SW 1271 (cell line): ENCODE measurements around the gene CSF2.

Experiments used
- DNase-seq, 2 experiments: peaks; one replicate each; lab custom pipeline; 2025; lab: John Stamatoyannopoulos, UW

Gene CSF2

DNA sequence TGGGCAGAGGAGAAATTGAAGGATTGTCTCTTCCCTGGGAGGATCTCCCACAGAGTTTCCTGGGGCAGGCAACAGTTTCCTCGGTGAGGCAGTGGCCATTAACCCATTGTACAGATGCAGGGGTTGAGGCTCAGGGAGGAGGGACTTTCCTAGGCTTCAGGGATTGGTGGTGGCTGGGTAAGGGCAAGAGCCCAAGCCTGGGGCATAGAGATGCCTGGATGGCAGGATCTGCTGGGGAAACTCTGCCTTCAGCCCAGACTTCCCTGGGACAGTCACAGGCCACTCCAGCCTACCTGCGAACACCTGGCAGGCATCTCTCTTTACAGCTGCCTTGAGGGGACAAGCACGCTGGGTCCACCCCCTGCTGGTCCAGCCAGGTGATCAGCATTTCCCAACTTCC is 3.6 kb upstream of the CSF2 start:
- DNase-seq: no peak

DNA sequence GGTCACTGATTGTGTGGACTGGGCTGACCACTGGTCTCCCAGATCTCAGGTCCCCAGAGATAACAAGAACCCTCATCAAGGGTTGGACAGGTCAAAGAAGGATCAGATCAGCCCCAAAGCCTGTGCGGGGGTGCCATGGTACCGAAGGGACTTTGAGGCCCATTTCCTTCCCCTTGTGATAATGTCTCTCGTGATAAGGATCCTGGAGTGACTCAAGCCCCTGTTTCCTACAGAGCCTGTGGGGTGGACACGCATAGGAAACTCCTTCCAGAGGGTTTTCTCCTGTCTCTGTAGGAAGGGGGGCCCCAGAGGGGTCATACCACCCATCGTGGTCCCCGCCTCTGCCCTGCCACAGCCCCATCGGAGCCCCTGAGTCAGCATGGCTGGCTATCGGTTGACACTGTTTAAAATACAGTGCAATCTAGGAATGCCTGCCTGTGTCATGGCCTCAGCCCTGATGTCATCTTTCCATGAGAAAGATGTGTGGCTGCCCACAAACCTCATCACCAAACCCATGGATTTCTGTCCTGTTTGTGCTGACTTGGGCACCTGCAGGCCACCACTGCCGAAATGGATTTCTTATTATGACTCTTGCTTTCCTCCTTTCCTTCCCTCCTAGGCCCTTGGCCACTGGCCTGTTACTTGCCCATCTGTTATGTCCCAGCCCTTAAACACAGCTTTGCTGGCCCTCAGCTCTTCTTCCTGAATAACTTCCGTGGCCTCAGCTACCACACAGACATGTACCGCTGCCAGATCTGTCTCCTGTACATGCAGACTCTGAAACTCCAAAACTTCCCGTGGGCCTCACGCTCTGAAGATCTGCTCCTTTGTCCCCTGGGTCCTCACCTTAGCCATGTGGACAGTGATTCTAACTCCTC is 2.9 kb upstream of the CSF2 start:
- no peak for DNase-seq

DNA sequence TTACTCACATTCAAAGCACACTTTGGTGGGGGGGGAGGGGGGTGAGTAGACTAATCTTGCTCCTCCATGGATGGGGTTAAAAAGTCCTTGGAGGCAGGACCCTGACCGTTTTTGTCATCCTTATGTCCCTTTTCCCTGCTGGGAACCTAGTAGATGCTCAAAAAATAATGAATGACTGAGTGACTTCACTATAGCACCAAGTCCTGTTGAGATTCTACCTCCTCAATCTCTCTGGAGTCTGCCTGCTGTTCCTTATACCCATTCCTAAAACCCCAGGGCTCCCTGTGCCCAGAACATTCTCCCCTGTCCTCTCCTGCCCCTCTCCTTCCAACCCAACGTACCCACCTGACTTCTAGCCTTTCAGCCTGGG is 2.3 kb upstream of the CSF2 start:
- no peak for DNase-seq

DNA sequence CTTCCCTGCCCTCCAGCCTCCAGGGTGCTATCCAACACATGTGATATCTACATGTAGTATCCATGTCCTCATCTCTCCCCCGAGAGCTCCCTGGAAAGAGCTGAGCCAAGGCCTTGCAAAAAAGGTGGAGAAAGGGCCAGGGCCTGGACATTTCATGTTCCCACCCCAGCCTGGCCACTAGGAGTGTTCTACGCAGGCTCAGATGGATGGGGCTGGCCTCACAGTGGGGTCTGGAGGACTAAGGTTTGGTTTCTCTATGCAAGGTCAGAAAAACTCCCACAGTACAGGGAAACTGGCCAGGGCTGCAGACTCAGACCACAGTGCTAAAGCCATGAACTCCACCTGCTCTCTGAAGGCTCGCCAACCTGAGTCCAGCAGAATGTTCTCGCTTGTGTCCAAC is 1.5 kb upstream of the CSF2 start:
- DNase-seq: no peak

DNA sequence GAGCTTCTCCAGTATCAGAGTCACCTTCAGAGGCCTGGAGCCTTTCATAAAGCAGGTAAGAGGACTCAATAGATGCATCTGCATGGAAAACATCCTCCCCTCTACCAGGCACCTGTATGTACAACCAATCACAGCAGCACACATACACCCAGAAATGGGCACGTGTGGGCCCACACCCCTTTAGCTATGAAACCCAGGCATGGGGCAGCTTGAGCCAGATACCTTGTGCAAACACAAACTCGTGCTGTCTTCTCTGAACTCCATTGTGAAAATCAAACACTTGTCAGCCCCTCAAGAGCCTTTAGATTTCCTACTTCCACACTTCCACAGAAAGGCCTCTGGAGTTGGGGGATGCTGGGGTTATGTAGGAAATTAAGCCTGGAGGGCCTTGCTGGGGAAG is 1.1 kb upstream of the CSF2 start:
- no peak for DNase-seq

DNA sequence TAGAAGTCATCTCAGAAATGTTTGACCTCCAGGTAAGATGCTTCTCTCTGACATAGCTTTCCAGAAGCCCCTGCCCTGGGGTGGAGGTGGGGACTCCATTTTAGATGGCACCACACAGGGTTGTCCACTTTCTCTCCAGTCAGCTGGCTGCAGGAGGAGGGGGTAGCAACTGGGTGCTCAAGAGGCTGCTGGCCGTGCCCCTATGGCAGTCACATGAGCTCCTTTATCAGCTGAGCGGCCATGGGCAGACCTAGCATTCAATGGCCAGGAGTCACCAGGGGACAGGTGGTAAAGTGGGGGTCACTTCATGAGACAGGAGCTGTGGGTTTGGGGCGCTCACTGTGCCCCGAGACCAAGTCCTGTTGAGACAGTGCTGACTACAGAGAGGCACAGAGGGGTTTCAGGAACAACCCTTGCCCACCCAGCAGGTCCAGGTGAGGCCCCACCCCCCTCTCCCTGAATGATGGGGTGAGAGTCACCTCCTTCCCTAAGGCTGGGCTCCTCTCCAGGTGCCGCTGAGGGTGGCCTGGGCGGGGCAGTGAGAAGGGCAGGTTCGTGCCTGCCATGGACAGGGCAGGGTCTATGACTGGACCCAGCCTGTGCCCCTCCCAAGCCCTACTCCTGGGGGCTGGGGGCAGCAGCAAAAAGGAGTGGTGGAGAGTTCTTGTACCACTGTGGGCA is 642 bp downstream of the CSF2 start:
- DNase-seq: no peak

DNA sequence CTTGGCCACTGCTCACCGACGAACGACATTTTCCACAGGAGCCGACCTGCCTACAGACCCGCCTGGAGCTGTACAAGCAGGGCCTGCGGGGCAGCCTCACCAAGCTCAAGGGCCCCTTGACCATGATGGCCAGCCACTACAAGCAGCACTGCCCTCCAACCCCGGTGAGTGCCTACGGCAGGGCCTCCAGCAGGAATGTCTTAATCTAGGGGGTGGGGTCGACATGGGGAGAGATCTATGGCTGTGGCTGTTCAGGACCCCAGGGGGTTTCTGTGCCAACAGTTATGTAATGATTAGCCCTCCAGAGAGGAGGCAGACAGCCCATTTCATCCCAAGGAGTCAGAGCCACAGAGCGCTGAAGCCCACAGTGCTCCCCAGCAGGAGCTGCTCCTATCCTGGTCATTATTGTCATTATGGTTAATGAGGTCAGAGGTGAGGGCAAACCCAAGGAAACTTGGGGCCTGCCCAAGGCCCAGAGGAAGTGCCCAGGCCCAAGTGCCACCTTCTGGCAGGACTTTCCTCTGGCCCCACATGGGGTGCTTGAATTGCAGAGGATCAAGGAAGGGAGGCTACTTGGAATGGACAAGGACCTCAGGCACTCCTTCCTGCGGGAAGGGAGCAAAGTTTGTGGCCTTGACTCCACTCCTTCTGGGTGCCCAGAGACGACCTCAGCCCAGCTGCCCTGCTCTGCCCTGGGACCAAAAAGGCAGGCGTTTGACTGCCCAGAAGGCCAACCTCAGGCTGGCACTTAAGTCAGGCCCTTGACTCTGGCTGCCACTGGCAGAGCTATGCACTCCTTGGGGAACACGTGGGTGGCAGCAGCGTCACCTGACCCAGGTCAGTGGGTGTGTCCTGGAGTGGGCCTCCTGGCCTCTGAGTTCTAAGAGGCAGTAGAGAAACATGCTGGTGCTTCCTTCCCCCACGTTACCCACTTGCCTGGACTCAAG is 1.5 kb downstream of the CSF2 start:
- no peak for DNase-seq

DNA sequence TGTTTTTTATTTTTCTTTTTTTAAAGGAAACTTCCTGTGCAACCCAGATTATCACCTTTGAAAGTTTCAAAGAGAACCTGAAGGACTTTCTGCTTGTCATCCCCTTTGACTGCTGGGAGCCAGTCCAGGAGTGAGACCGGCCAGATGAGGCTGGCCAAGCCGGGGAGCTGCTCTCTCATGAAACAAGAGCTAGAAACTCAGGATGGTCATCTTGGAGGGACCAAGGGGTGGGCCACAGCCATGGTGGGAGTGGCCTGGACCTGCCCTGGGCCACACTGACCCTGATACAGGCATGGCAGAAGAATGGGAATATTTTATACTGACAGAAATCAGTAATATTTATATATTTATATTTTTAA is 2.1 kb downstream of the CSF2 start:
- DNase-seq: no peak

DNA sequence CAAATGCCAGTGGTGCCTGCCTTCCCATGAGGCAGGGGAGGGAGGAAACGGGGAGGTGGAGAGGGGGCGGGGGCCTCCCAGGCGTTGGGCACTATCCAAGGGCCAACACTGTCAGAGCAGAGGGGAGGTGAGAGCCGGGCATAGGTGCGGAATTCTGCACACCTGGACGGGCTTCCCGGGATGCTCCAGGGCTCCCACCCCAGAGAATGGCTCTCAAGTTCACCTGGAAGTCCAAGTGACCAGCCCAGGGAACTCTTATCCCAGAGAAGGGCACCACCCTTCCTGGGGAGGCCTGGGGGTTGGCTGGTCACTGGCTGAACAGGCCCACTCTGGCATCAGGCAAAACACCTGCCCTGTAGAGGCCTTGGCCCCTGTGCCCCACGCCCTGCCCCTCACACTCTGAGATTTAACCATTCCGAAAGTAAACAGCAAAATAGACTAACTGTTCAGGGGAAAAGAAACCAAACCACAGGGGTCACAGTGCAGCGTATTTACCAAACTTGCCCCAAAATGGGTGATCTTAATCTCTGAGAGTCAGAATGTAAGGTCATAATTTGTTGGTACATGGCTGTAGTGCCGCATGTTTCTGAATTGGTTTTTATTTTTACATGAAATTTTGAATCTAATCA is 2.7 kb downstream of the CSF2 start:
- no peak for DNase-seq

DNA sequence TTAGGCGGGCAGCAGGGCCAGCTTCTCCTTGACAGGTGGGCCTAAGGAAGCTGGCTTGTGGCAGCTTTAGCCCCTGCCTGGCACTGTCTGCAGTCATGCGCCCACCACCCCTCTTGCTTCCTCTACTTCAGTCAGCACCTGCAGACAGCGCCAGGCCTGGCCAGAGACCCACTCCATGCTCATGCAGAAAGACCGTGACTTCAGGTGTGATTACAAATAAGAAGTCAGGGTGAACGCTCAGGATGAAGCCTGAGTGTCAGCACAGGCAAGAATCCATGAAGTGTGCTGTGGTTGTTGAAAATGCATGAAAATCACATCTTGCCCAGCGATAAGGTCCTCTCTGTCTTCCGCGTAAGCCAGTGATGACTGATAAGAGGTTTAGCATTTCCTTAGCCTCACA is 3.4 kb downstream of the CSF2 start:
- no peak for DNase-seq

DNA sequence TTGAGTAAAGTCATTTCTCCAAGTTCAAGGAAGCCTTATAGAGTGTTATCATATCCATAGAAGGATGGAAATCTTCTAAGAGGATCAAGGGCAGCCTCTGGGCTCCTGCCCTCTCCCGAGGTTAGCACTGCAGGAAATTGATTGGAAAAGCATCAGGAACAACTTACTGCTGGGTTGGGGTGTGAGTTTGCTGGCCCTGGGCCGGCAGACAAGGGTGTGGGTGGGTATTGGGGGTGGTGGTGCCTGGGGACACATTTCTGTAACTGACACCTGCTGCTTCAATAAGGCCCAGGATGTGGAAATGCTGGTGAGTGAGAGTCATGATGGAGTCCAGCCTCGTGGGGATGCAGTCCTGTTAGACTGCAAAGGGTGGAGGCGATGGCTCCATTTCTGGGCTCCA is 5.5 kb downstream of the CSF2 start:
- no peak for DNase-seq

DNA sequence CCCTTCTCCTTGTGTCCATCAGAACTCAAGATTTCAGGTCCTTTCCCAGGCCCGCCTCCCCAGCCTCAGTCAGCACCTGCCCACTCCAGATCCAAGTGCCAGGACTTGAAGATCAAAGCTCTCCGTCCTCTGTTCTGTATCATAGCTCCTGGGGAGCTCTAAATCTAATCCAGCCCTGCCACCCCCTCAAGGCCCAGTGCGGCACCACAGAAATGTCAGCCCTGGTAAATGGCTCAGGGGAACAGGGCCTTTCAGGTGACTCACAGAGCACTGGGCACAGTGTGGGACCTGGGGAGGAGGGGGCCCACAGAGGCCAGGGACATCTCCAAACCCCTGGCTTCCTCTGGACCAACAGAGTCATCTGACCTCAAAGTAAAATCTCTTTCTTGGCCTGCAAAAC is 6.0 kb downstream of the CSF2 start:
- DNase-seq: no peak

DNA sequence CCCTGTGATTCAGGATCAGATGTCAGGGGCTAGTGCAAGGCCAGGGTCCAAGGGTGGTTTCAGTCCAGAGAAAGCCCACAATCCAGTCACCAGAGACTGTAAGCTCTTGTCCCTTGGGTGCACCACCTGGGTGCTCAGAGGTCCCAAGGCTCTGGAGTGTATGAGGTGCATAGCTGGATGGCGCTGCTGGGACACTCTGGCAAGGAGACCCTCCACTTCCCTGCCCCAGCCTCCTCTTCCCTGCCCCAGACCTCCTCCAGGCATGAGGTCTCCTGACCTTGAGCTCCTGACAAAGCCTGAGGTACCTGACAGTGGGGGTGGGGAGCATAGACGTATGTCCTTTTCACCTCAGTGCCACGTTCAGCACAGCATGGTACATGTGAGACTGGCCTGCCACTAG is 7.0 kb downstream of the CSF2 start:
- DNase-seq: no peak

DNA sequence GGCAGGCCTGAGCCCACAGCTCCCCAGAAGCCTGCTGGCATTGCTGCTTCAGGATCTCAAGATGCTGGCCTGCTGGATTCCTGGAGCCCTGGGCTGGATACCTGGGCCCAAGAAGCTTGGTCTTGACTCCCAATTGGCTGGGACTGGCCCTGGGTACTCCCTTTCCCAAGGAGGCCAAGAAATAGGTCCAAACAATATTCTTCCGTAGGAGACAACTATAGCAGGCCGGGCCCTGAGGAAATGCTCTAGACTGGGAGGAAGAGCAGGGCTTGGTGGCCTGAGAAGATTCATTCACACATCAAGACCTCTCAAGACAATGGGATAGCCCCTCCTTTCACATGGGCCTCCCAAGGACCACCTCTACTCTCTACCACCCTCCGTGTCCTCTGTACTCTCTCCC is 7.9 kb downstream of the CSF2 start:
- no peak for DNase-seq

DNA sequence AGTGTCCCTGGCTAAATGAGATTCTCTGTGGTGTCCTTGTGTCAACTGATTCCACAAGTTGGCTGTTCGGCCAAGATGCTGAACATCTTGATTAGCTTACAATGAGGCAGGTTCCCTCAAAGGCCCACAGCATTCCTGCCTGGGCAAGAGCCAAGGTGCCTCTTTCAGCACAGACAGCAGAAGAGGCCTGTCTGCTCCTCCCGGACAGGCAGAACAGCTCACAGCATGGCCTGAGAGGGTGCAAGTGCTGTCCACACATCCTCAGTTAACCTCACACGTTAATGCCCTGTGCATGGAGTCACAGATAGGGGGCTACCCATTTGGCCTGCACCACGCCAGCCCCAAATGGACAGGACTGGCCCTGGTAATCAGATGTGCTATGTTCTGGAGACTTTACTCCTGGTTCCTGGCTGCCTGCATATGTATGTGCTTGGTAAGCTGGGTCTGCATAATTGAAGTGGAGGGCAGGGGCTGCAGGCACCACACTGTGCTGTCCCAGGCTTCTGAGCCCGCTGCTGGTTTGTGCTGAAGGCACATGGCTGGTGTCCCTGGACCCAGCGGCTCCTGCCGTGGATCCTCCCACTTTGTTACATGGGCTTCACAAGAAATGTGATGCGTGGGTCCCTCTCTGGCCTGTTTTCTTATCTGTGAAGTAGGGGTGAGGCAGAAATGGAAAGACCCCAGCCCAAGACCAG is 8.9 kb downstream of the CSF2 start:
- no peak for DNase-seq

DNA sequence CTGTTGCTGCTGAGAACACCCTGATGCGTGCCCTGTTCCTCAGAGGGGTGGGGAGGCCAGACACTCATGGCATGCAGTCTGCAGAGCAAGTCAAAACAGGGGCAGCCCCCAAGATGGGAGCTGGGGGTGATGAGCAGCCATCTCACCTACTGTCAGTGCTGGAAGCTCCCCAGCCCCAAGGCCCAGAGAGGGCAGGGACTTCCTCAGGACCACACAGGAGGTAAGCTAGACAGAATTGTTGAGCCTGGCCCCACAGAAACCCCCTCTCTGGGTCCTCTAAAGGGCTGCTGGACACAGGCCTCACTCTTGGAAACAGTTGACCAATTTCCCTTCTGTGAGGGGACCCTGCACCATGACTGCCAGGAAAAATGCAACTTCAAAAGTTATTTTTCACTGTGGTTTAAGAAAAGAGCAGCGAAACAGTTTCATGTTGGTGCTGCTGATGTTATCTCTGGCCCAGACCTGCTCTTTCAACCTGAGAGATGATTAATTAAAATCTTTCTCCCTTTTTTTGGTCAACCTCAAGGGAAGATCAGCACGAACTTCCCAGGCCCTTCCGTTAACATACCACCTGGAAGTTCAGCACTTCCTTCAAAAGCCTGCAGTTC is 9.6 kb downstream of the CSF2 start:
- DNase-seq: no peak

DNA sequence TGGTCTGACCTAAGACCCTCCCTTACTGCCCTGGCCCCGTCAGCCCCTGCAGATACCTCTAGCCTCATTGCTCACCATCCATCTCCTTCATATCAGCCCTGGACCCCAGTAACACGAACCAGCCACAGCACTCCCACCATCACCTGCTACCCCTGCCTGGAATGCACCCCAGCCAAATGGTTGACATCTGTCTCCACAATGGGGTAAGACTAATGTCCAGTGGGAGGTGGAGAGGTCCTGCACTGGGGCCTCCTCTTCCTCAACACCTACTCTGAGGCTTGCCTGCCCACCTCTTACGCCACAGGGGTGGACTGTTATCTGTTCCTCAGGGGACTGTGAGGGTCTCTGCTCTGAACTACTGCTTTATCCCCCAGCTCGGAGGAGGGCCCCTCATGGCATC is 12.1 kb downstream of the CSF2 start:
- no peak for DNase-seq

DNA sequence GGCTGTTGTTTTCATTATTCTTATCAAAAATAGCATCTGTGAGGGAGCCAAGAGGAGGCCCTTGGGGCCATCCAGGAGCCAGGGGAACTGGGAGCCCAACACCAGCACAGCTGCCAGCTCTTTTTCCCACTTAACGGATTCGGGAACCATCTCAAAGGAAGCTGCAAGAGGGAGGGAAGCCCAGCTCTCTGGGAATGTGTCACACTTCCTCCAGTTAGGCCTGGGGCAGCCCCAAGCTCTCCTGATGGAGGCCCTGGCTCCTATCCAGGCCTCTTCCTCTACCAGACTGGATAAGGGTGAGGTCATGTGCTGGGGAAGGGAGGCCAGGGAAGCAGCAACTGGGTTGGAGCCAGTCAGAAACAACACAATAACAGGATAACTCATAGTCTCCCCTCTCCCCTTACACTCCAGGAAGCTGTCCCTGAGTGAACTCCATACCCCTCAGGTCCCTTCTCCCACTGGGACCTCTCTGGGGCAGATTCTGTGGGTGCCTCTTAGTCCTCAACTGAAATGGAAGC is 12.7 kb downstream of the CSF2 start:
- DNase-seq: peak; percentile 42 to 89

DNA sequence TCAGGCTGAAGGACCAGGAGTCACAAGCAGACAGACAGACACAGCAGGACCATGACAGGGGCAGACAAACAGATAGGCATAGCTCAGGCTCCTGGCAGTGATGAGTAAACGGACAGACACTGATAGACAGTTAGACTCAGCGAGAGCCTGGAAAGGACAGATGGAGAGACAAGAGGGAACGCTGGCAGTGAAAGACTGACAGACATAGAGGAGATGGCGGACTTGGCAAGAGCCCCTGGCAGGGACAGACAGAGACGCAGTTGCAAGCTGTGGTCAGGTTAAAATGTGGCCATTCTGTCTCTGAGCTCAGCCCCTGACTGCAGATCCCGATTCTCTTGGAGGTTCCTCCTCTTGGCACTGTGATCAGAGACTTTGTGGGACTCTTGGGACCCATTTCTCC is 13.6 kb downstream of the CSF2 start:
- DNase-seq: no peak

DNA sequence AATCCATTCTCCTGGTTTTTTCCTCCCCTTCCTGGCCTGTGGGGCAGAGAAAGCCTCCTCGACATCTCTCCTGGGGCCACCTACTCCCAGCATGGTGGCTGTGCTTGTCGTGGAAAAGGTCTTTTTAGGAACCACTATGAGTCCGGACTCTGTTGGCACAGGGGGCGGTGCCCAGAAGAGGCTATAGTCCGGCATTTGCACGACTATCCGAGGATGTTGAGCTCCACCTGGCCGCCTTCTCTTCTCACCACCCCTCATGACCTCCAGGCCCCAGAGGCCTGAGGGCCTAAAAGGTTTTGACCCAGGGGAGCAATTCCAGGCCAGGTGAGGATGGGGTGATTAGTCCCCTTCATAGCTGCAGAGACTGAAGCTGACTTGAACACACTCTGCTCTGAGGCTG is 14.1 kb downstream of the CSF2 start:
- no peak for DNase-seq

DNA sequence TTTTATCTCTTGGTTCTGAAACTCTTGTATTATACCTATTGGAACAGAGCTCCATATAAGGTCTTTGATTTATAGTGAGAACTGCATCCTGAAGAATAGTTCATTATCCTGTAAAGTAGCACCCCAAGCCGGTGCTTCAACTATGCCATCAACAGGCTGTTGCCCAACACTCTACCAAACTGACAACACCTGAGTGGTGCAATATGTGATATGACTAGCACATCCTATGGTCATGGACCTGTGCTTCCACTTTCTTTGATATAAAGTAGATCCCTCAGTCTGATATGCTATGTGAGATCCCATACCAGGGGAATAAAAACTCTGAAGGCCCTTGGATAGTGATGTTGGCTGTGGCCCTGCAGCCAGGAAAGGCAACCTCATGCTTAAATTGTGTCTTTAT is 15.8 kb downstream of the CSF2 start:
- DNase-seq: no peak
